ENCODE data around the gene USP3.
"Not testable (repeated sequence)": the region's sequence is repeated elsewhere in the genome, so short reads cannot be mapped to it uniquely, and the experiment has no call there.

Gene USP3

DNA sequence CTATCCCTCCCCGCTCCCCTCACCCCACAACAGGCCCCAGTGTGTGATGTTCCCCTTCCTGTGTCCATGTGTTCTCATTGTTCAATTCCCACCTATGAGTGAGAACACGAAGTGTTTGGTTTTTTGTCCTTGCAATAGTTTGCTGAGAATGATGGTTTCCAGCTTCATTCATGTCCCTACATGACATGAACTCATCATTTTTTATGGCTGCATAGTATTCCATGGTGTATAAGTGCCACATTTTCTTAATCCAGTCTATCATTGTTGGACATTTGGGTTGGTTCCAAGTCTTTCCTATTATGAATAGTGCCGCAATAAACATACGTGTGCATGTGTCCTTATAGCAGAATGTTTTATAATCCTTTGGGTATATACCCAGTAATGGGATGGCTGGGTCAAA lies 112.8 kb downstream of the USP3 start:
- H3K27me3 ChIP-seq (ENCODE audit: control insufficient read depth, insufficient read depth, low read length); H3K9me3 ChIP-seq (ENCODE audit: control insufficient read depth, insufficient read depth, low read length); H3K4me3 ChIP-seq (ENCODE audit: low read depth, low read length); H3K27ac ChIP-seq (ENCODE audit: low read depth, low read length); H3K9ac ChIP-seq (ENCODE audit: low read depth, low read length); H3K4me1 ChIP-seq (ENCODE audit: control insufficient read depth, insufficient read depth, low read length): not testable (repeated sequence)
- H3K36me3 ChIP-seq (ENCODE audit: control insufficient read depth, insufficient read depth, low read length) = peaks cover 33% of the 10 kb centered on the region

DNA sequence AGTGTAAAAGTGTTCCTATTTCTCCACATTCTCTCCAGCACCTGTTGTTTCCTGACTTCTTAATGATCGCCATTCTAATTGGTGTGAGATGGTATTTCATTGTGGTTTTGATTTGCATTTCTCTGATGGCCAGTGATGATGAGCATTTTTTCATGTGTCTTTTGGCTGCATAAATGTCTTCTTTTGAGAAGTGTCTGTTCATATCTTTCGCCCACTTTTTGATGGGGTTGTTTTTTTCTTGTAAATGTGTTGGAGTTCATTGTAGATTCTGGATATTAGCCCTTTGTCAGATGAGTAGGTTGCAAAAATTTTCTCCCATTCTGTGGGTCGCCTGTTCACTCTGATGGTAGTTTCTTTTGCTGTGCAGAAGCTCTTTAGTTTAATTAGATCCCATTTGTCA lies 113.2 kb downstream of the USP3 start:
- not testable (repeated sequence) for H3K27ac ChIP-seq (ENCODE audit: low read depth, low read length); H3K9ac ChIP-seq (ENCODE audit: low read depth, low read length); H3K4me3 ChIP-seq (ENCODE audit: low read depth, low read length); H3K9me3 ChIP-seq (ENCODE audit: control insufficient read depth, insufficient read depth, low read length); H3K27me3 ChIP-seq (ENCODE audit: control insufficient read depth, insufficient read depth, low read length); H3K4me1 ChIP-seq (ENCODE audit: control insufficient read depth, insufficient read depth, low read length)
- H3K36me3 ChIP-seq (ENCODE audit: control insufficient read depth, insufficient read depth, low read length) = peaks cover 34% of the 10 kb centered on the region

DNA sequence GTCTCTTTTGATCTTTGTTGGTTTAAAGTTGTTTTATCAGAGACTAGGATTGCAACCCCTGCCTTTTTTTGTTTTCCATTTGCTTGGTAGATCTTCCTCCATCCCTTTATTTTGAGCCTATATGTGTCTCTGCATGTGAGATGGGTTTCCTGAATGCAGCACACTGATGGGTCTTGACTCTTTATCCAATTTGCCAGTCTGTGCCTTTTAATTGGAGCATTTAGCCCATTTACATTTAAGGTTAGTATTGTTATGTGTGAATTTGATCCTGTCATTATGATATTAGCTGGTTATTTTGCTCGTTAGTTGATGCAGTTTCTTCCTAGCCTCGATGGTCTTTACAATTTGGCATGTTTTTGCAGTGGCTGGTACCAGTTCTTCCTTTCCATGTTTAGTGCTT lies 116.4 kb downstream of the USP3 start:
- not testable (repeated sequence) for H3K4me3 ChIP-seq (ENCODE audit: low read depth, low read length); H3K9ac ChIP-seq (ENCODE audit: low read depth, low read length); H3K9me3 ChIP-seq (ENCODE audit: control insufficient read depth, insufficient read depth, low read length); H3K27me3 ChIP-seq (ENCODE audit: control insufficient read depth, insufficient read depth, low read length); H3K27ac ChIP-seq (ENCODE audit: low read depth, low read length); H3K4me1 ChIP-seq (ENCODE audit: control insufficient read depth, insufficient read depth, low read length)
- H3K36me3 ChIP-seq (ENCODE audit: control insufficient read depth, insufficient read depth, low read length) = peaks cover 40% of the 10 kb centered on the region

DNA sequence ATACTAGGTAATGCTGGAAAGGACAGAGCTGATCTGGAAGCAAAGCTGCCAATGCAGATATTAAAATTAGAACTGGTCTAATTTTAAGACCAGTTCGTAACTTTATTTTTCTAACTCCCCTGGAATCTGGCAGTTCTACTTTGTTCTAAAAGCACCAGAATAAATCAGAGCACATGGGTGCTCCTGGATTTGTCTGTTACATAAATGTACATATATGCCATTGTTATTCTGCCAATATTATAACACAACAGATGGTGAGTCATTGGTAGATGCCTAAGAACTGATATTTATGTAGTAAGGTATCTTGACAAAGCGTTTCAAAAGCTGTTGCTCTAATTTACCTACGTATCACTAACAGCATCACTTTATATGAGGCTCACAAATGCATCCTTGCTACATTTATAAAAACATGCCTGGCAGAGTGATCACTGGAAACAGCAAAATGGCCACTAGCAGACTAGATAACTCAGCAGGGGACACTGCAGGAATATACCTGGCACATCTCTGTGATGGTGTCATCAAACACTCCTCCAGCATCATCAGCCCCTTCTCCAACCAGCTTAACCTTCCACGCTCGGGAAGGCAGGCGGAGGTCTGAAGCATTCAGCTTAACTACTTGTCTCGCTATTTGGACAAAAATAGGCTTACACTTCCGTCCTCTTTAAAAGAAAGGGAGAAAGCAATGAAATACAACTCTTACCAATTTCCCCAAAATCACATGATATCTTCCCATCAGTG lies 119.0 kb downstream of the USP3 start:
- Histone ChIP-seq H3K36me3 (ENCODE audit: control insufficient read depth, insufficient read depth, low read length) (peaks cover 55% of the 10 kb centered on the region), H3K4me3 (ENCODE audit: low read depth, low read length) (no peak overlapping the region), H3K9me3 (ENCODE audit: control insufficient read depth, insufficient read depth, low read length) (no peaks in the 10 kb centered on the region), H3K27me3 (ENCODE audit: control insufficient read depth, insufficient read depth, low read length) (no peaks in the 10 kb centered on the region), H3K27ac (ENCODE audit: low read depth, low read length) (no peak overlapping the region), H3K4me1 (ENCODE audit: control insufficient read depth, insufficient read depth, low read length) (no peaks in the 10 kb centered on the region), H3K9ac (ENCODE audit: low read depth, low read length) (no peak overlapping the region)

DNA sequence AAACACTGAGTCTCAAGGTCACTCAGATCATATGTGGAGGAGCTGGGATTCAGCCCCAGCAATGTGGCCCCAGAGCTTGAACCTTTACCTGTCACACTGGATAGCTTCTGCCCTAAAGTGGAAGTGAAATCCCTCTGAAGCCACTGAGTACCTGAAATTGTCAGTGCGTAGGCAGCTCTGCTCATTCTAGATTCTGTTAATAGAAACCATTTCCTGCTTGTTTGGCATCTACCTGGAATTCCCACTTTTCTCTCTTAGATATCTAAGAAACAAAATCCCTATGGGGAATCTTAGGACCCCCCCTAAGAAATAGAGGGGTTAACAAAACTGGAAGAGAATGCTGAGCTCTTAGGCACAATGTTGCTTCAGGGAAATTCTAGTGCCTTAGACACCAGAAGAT lies 122.6 kb downstream of the USP3 start:
- no peak overlapping the region for H3K27ac ChIP-seq (ENCODE audit: low read depth, low read length)
- H3K4me3 ChIP-seq (ENCODE audit: low read depth, low read length) = no peak overlapping the region
- H3K9ac ChIP-seq (ENCODE audit: low read depth, low read length) = no peak overlapping the region
- no peaks in the 10 kb centered on the region for H3K27me3 ChIP-seq (ENCODE audit: control insufficient read depth, insufficient read depth, low read length)
- no peaks in the 10 kb centered on the region for H3K4me1 ChIP-seq (ENCODE audit: control insufficient read depth, insufficient read depth, low read length)
- no peaks in the 10 kb centered on the region for H3K9me3 ChIP-seq (ENCODE audit: control insufficient read depth, insufficient read depth, low read length)
- peaks cover 75% of the 10 kb centered on the region for H3K36me3 ChIP-seq (ENCODE audit: control insufficient read depth, insufficient read depth, low read length)

DNA sequence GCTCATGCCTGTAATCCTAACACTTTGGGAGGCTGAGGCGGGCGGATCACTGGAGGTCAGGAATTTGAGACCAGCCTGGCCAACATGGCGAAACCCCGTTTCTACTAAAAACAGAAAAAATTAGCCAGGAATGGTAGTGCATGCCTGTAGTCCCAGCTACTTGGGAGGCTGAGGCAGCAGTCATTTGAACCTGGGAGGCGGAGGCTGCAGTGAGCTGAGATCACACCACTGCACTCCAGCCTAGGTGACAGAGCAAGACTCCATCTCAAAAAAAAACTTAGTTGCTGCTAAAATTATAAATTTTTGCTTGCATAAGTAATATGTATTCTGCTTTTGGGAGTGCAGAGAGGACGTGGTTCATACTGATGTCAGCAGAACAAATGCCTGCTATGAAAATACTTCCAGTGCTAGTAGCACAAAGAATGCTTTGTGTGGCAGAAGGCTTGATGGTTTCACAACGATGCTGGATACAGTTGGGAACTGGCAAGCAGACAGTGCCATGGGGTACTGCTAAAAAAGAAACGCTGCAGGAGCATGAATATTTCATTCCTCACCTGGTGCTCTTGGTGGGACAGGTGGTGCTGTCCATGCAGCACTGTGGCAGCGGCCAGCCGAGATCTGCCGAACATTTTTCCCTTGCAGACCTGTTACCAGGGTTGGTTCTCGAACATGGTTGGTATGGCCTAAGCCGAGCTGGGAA lies 123.9 kb downstream of the USP3 start:
- Histone ChIP-seq H3K9ac (ENCODE audit: low read depth, low read length) (no peak overlapping the region), H3K4me1 (ENCODE audit: control insufficient read depth, insufficient read depth, low read length) (no peaks in the 10 kb centered on the region), H3K36me3 (ENCODE audit: control insufficient read depth, insufficient read depth, low read length) (peaks cover 76% of the 10 kb centered on the region), H3K9me3 (ENCODE audit: control insufficient read depth, insufficient read depth, low read length) (no peaks in the 10 kb centered on the region), H3K27ac (ENCODE audit: low read depth, low read length) (no peak overlapping the region), H3K27me3 (ENCODE audit: control insufficient read depth, insufficient read depth, low read length) (no peaks in the 10 kb centered on the region), H3K4me3 (ENCODE audit: low read depth, low read length) (no peak overlapping the region)

DNA sequence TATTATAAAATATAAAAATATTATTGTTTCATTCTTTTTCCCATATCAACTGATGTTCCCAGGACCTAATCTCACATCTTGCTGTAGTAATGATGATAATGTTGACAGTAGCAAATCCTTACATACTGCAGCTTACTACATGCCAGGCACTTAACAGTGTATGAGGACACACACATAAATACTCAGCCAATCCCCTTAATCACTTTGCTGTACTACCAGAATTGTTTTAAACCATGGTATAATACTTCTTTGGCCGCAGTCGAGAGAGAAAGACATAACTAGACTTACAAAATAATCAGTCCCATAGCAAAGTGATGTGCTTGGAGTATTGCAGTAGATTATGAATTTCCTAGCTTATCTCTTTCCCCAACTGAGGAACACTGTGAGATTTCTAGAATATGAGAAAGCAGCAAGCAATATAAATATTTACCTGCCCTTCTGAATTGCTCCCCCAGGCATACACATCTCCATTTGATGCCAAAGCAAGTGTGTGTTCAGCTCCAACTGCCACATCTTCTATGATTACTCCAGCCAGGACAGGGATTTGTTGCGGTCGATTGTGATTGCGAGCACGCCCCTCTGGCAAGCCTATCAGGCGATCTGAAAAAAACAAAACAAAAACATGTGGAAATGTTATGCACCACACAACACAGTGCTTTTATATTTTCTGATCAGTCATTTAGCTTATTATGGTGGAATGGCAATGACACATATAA lies 125.8 kb downstream of the USP3 start:
- Histone ChIP-seq H3K4me1 (ENCODE audit: control insufficient read depth, insufficient read depth, low read length) (no peaks in the 10 kb centered on the region), H3K27me3 (ENCODE audit: control insufficient read depth, insufficient read depth, low read length) (no peaks in the 10 kb centered on the region), H3K9ac (ENCODE audit: low read depth, low read length) (no peak overlapping the region), H3K36me3 (ENCODE audit: control insufficient read depth, insufficient read depth, low read length) (peaks cover 72% of the 10 kb centered on the region), H3K27ac (ENCODE audit: low read depth, low read length) (no peak overlapping the region), H3K4me3 (ENCODE audit: low read depth, low read length) (no peak overlapping the region), H3K9me3 (ENCODE audit: control insufficient read depth, insufficient read depth, low read length) (no peaks in the 10 kb centered on the region)

DNA sequence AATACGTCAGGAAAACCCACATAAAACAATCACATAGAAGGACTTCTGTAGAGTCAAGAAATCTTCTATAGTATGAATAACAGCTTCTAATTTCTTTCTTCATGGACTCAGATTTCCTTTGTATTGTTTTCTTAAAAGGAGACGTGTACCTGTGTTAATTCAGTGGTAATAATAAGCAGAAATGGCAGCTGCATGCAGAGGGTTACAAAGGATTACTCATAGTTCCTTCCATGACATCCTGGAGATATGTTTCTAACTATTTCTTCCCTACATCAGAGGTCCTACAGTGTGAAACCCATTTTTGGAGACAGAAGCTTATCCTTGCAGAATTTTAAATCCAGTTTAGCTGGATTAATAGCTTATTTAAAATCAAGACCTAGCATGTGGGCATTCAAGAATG lies 128.9 kb downstream of the USP3 start:
- no peak overlapping the region for H3K27ac ChIP-seq (ENCODE audit: low read depth, low read length)
- H3K4me1 ChIP-seq (ENCODE audit: control insufficient read depth, insufficient read depth, low read length) = no peaks in the 10 kb centered on the region
- H3K9ac ChIP-seq (ENCODE audit: low read depth, low read length) = no peak overlapping the region
- no peak overlapping the region for H3K4me3 ChIP-seq (ENCODE audit: low read depth, low read length)
- H3K27me3 ChIP-seq (ENCODE audit: control insufficient read depth, insufficient read depth, low read length) = no peaks in the 10 kb centered on the region
- H3K36me3 ChIP-seq (ENCODE audit: control insufficient read depth, insufficient read depth, low read length) = peaks cover 74% of the 10 kb centered on the region
- no peaks in the 10 kb centered on the region for H3K9me3 ChIP-seq (ENCODE audit: control insufficient read depth, insufficient read depth, low read length)

DNA sequence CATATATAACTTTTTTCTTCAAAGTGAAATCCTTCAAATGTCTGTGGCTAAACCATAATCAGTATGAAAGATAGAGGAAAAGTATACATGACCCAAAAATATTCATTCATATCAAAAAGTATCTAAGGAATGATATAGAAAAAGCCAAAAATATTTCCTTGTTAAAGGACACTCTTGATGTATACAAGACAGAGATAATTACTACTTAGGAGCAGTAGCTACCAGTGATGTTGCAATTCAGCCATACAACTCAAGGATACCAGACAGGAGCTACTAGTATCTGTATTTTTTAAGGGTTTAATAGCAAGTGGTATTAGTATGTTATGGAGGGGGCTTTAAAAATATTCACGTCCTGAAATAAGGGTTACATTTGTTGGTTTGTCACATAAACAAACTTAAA lies 129.8 kb downstream of the USP3 start:
- no peaks in the 10 kb centered on the region for H3K9me3 ChIP-seq (ENCODE audit: control insufficient read depth, insufficient read depth, low read length)
- H3K36me3 ChIP-seq (ENCODE audit: control insufficient read depth, insufficient read depth, low read length) = peaks cover 76% of the 10 kb centered on the region
- H3K27me3 ChIP-seq (ENCODE audit: control insufficient read depth, insufficient read depth, low read length) = no peaks in the 10 kb centered on the region
- no peaks in the 10 kb centered on the region for H3K4me1 ChIP-seq (ENCODE audit: control insufficient read depth, insufficient read depth, low read length)
- H3K9ac ChIP-seq (ENCODE audit: low read depth, low read length) = no peak overlapping the region
- no peak overlapping the region for H3K27ac ChIP-seq (ENCODE audit: low read depth, low read length)
- no peak overlapping the region for H3K4me3 ChIP-seq (ENCODE audit: low read depth, low read length)

DNA sequence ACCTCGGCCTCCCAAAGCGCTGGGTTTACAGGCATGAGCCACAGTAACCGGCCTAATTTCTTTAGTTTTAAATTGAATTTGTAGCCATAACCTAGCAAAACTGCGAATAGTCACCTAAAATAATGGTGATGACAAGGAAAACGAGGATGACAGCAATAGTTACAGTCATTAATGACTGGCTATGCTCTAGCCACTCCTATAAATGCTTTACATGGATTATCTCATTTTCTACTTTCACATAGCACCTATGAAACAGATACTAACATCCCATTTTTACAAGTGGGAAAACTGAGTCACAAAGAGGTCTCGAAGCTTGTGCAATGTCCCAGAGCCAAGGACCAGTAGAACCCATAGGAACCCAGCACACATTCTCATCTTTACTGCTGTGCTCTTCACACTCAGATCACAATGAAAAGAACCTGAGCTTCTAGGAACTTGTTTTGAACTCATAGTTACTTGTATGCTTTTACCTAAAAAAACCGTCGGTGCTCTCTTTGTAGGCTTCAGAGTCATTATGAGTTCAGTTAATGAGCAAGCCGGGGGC lies 132.2 kb downstream of the USP3 start:
- H3K27me3 ChIP-seq (ENCODE audit: control insufficient read depth, insufficient read depth, low read length) = no peaks in the 10 kb centered on the region
- H3K4me3 ChIP-seq (ENCODE audit: low read depth, low read length) = no peak overlapping the region
- no peaks in the 10 kb centered on the region for H3K4me1 ChIP-seq (ENCODE audit: control insufficient read depth, insufficient read depth, low read length)
- no peak overlapping the region for H3K27ac ChIP-seq (ENCODE audit: low read depth, low read length)
- no peaks in the 10 kb centered on the region for H3K9me3 ChIP-seq (ENCODE audit: control insufficient read depth, insufficient read depth, low read length)
- H3K36me3 ChIP-seq (ENCODE audit: control insufficient read depth, insufficient read depth, low read length) = peaks cover 84% of the 10 kb centered on the region
- H3K9ac ChIP-seq (ENCODE audit: low read depth, low read length) = no peak overlapping the region

DNA sequence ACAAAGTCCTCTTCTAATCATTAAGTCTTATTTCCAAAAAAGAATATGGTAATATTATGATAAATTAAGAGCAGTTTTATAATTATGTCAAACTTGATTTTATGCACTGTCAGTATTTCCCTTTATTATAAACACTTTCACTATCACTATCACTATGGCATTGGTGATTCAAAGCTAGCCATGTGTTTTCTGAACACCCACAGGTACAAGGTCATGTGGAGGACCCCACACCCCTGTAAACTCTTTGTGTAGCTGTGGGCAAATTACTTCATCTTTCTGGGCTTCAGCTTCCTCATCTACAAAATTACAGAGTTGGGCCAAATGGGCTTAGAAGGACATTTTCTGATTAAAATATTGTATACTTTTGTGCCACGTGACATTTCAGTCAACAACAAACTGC lies 134.4 kb downstream of the USP3 start:
- H3K36me3 ChIP-seq (ENCODE audit: control insufficient read depth, insufficient read depth, low read length) = peaks cover 84% of the 10 kb centered on the region
- no peaks in the 10 kb centered on the region for H3K4me1 ChIP-seq (ENCODE audit: control insufficient read depth, insufficient read depth, low read length)
- no peaks in the 10 kb centered on the region for H3K9me3 ChIP-seq (ENCODE audit: control insufficient read depth, insufficient read depth, low read length)
- H3K9ac ChIP-seq (ENCODE audit: low read depth, low read length) = no peak overlapping the region
- H3K27ac ChIP-seq (ENCODE audit: low read depth, low read length) = no peak overlapping the region
- H3K4me3 ChIP-seq (ENCODE audit: low read depth, low read length) = no peak overlapping the region
- H3K27me3 ChIP-seq (ENCODE audit: control insufficient read depth, insufficient read depth, low read length) = no peaks in the 10 kb centered on the region

Data from HUES48 (cell line).